Keratinocyte (primary cell): Measurements from ENCODE around the gene DNASE1L3. TPM values are rescaled to one million over a fixed set of nuclear protein-coding genes. Genes with fewer than 3 reads are reported as not detected.

Experiments used
- DNase-seq: peaks from one replicate; pipeline ENCODE4 v3.0.0-alpha.2; 2011; ENCODE audit warnings: low read depth, missing footprints, low spot score
- FAIRE-seq: peaks from 2 replicates; lab custom pipeline; 2011; peaks lifted over from hg19 to GRCh38; lab: Jason Lieb, UNC
- H2AFZ ChIP-seq: 2 replicates; pipeline ENCODE4 v1.6.0; 2012; ENCODE audit warnings: low read length, control low read depth, inconsistent platforms; ENCODE audit not compliant: control insufficient read depth
- H3K27ac ChIP-seq: 2 replicates; pipeline ENCODE4 v1.5.1; 2011; ENCODE audit warnings: low read length; ENCODE audit not compliant: control insufficient read depth, insufficient read depth
- H3K27me3 ChIP-seq: 3 replicates; pipeline ENCODE4 v1.6.0; 2011; ENCODE audit warnings: low read length; ENCODE audit not compliant: control insufficient read depth, insufficient read depth; ENCODE audit errors: extremely low read depth
- H3K36me3 ChIP-seq, 2 experiments: 2 replicates in 1 of 2; 3 replicates in 1 of 2; pipeline ENCODE4 v1.5.1; 2011; ENCODE audit warnings: low read length in 2 of 2, mild to moderate bottlenecking in 1 of 2; ENCODE audit not compliant: control insufficient read depth in 2 of 2, insufficient read depth in 2 of 2; ENCODE audit errors: extremely low read depth in 1 of 2
- H3K4me1 ChIP-seq: 3 replicates; pipeline ENCODE4 v1.5.1; 2011; ENCODE audit warnings: low read length; ENCODE audit not compliant: control insufficient read depth, insufficient read depth; ENCODE audit errors: extremely low read depth
- H3K4me2 ChIP-seq: 3 replicates; pipeline ENCODE4 v1.6.0; 2011; ENCODE audit warnings: low read depth, low read length; ENCODE audit not compliant: control insufficient read depth, insufficient read depth; ENCODE audit errors: extremely low read depth
- H3K4me3 ChIP-seq, 3 experiments: fragments of 200-600 bp in 1 of 3; sonication (generic) in 1 of 3; 2 replicates in 2 of 3; 3 replicates in 1 of 3; pipeline ENCODE4 v1.5.1; 2011 to 2016; ENCODE audit warnings: low read length in 3 of 3, mild to moderate bottlenecking in 3 of 3, control low read depth in 2 of 3, inconsistent platforms in 1 of 3, low read depth in 1 of 3, mixed read lengths in 1 of 3, mixed run types in 1 of 3, moderate library complexity in 1 of 3; ENCODE audit not compliant: control insufficient read depth in 2 of 3, insufficient read depth in 2 of 3; ENCODE audit errors: extremely low read depth in 1 of 3
- H3K79me2 ChIP-seq: 2 replicates; pipeline ENCODE4 v1.6.0; 2012; ENCODE audit warnings: low read length; ENCODE audit not compliant: control insufficient read depth, insufficient read depth
- H3K9ac ChIP-seq: 3 replicates; pipeline ENCODE4 v1.6.0; 2011; ENCODE audit warnings: low read length; ENCODE audit not compliant: control insufficient read depth, insufficient read depth; ENCODE audit errors: extremely low read depth
- H3K9me1 ChIP-seq: 3 replicates; pipeline ENCODE4 v1.6.0; 2011; ENCODE audit warnings: low read length; ENCODE audit not compliant: control insufficient read depth, insufficient read depth; ENCODE audit errors: extremely low read depth
- H3K9me3 ChIP-seq: 2 replicates; pipeline ENCODE4 v1.5.1; 2012; ENCODE audit warnings: low read depth, low read length; ENCODE audit not compliant: control insufficient read depth
- H4K20me1 ChIP-seq: 3 replicates; pipeline ENCODE4 v1.6.0; 2011; ENCODE audit warnings: low read length; ENCODE audit not compliant: control insufficient read depth, insufficient read depth; ENCODE audit errors: extremely low read depth
- EZH2 ChIP-seq: IDR thresholded peaks from one replicate; pipeline ENCODE4 v1.6.1; 2012; ENCODE audit warnings: inconsistent platforms, mild to moderate bottlenecking, low read length, moderate library complexity
- dilution Hi-C: fragments of 300-500 bp; cut with MboI; formaldehyde crosslinking; loops from one replicate; pipeline ENCODE4 v1.7.0; 2020; ENCODE audit warnings: low sequenced_read_pairs; ENCODE audit not compliant: extremely low pct_ligation_motif_present
- polyA plus RNA-seq, 5 experiments: library from polyadenylated mRNA; depleted of rRNA in 3 of 5; stranded (reverse) in 3 of 5; stranded (forward) in 1 of 5; unstranded in 1 of 5; fragments of >200 nt; gene quantifications; 1 replicate in 1 of 5; 2 replicates in 3 of 5; 3 replicates in 1 of 5; pipeline versions ENCODE4 v1.2.1 to v1.2.3, GENCODE V29; 2011 to 2012; ENCODE audit warnings: missing spikeins in 2 of 5, low read depth in 1 of 5, low replicate concordance in 1 of 5
- TF ChIP-seq, protein P1 (sequence below), 3 experiments: IDR thresholded peaks in 1 of 3; conservative IDR thresholded peaks in 1 of 3; optimal IDR thresholded peaks in 1 of 3; 2 replicates in 2 of 3; 3 replicates in 1 of 3; pipeline versions ENCODE3 to v1.5.1; 2011; ENCODE audit warnings: low read length in 3 of 3, mild to moderate bottlenecking in 3 of 3, moderate library complexity in 2 of 3, control low read depth in 1 of 3, inconsistent platforms in 1 of 3; ENCODE audit not compliant: insufficient read depth in 2 of 3; ENCODE audit errors: extremely low read depth in 1 of 3

DNASE1L3 gene
- polyA plus RNA-seq, 1 donor (not counting 4 experiments of a cell fraction or from before 2014, with no cell fraction given): 1.9 TPM

DNA sequence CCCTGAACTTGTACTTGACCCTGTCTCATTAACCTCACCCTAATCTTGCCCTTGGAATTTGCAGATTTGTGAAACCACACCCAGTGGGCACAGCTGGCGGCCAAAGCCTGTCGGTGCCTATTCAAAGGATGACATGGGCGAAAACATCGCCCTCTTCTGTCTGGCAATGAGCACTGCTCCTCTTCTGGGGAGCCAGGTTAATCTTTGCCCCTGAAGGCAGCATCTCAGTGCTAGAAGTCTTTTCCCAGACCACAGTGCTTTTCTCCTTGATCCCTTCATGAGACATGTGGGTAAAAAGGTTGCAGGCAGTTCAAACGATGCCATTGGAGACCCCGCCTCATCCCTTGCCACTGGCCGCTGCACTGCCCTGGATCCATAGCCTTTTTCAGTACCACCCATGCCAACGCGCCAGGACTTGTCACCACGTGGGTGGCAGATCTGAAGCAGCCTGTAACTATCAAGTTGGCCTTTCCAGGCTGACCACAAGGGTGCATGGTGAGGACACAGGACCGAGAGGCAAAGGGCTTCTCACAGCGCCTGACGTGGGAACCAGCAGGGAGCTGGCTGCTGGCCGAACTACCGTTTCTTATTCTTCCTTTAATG, 6.5 kb upstream of the DNASE1L3 start:
- peak; percentile 63 for DNase-seq

DNA sequence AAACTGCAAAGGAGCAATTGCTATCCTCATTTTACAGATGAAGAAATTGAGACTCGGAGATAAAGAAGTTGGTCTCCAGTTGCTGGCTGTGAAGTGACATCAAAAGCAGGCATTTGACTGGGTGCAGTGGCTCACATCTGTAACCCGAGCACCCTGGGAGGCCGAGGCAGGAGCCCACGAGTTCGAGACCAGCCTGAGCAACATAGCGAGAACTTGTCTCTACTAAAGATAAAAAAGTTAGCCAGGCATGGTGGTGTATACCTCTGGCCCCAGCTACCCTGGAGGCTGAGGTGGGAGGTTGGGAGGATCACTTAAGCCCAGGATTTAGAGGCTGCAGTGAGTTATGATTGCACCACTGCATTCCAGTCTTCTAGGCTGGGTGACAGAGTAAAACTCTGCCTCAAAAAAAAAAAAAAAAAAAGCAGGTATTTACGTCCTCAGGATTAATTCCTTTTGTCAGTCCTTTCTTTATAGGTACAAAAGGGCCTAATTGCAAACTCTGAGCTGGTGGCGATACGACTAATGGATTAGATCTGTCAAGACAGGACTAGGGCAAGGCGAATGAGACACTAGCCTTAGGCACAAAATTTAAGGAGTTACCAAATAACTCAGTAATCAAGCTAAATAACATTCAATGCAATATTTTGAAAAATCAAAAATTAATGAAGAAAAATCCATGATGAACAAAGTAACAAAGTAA, 5.9 kb upstream of the DNASE1L3 start:
- peak overlapping the region; percentile 82 for H3K27ac ChIP-seq
- H3K36me3 ChIP-seq: no peaks in the 10 kb centered on the region
- H3K9me3 ChIP-seq: no peaks in the 10 kb centered on the region
- no peaks in the 10 kb centered on the region for H3K27me3 ChIP-seq
- FAIRE-seq: peak; percentile 75
- H3K9me1 ChIP-seq: peaks cover 2% of the 10 kb centered on the region
- peak overlapping the region; percentile 56 for H3K9ac ChIP-seq
- no peak overlapping the region for H2AFZ ChIP-seq
- peak; percentile 86 for DNase-seq
- dilution Hi-C loops: no loop called here
- no peaks in the 10 kb centered on the region for H3K79me2 ChIP-seq
- H3K4me1 ChIP-seq: peaks cover 41% of the 10 kb centered on the region
- no peaks in the 10 kb centered on the region for H4K20me1 ChIP-seq
- TF ChIP-seq EZH2: no peak
- TF ChIP-seq, protein P1, sequence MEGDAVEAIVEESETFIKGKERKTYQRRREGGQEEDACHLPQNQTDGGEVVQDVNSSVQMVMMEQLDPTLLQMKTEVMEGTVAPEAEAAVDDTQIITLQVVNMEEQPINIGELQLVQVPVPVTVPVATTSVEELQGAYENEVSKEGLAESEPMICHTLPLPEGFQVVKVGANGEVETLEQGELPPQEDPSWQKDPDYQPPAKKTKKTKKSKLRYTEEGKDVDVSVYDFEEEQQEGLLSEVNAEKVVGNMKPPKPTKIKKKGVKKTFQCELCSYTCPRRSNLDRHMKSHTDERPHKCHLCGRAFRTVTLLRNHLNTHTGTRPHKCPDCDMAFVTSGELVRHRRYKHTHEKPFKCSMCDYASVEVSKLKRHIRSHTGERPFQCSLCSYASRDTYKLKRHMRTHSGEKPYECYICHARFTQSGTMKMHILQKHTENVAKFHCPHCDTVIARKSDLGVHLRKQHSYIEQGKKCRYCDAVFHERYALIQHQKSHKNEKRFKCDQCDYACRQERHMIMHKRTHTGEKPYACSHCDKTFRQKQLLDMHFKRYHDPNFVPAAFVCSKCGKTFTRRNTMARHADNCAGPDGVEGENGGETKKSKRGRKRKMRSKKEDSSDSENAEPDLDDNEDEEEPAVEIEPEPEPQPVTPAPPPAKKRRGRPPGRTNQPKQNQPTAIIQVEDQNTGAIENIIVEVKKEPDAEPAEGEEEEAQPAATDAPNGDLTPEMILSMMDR (optimal IDR thresholded peaks at IDR 0.05 in 1 of 3, IDR thresholded peaks at IDR 0.05 in 1 of 3, conservative IDR thresholded peaks at IDR 0.05 in 1 of 3; ENCODE audit: extremely low read depth in 1 of 3, insufficient read depth in 2 of 3, low read length in 3 of 3): no peak
- H3K4me3 ChIP-seq: no peak overlapping the region
- peak overlapping the region; percentile 56 for H3K4me2 ChIP-seq

More for the DNA sequence above, 6.5 kb upstream of the DNASE1L3 start:
- H3K9me1 ChIP-seq: peaks cover 2% of the 10 kb centered on the region
- no peaks in the 10 kb centered on the region for H3K36me3 ChIP-seq
- peaks cover 47% of the 10 kb centered on the region for H3K4me1 ChIP-seq
- peak overlapping the region; percentile 56 for H3K9ac ChIP-seq
- no peaks in the 10 kb centered on the region for H3K27me3 ChIP-seq
- peak; percentile 82 for FAIRE-seq
- H3K4me3 ChIP-seq: no peak overlapping the region
- H3K4me2 ChIP-seq: peak overlapping the region; percentile 56
- H3K79me2 ChIP-seq: no peaks in the 10 kb centered on the region
- H3K9me3 ChIP-seq: no peaks in the 10 kb centered on the region
- peak overlapping the region; percentile 82 for H3K27ac ChIP-seq
- no peak overlapping the region for H2AFZ ChIP-seq
- dilution Hi-C loops: no loop called here
- TF ChIP-seq, protein P1 (optimal IDR thresholded peaks at IDR 0.05 in 1 of 3, IDR thresholded peaks at IDR 0.05 in 1 of 3, conservative IDR thresholded peaks at IDR 0.05 in 1 of 3; ENCODE audit: extremely low read depth in 1 of 3, insufficient read depth in 2 of 3, low read length in 3 of 3): peak; percentile 88 to 99 (median 95)
- no peak for TF ChIP-seq EZH2
- H4K20me1 ChIP-seq: no peaks in the 10 kb centered on the region
